PC-3 (cell line): ENCODE results near the gene AFDN. TPM values are rescaled to one million over a fixed set of nuclear protein-coding genes. Genes with fewer than 3 reads are reported as not detected.
A peak's percentile ranks its signal among the peaks of the same experiment; 100 is the strongest.

Source experiments
- ATAC-seq: fragments of 200-7000 bp; cut with Tn5 transposase; 2 replicates; pipeline ENCODE4 v1.9.1; 2020; ENCODE audit warnings: mild to moderate bottlenecking, moderate library complexity
- Bru-seq: library from RNA; stranded (reverse); fragments of 400-500 nt; gene quantifications from one replicate; lab custom pipeline; 2021; lab: Mats Ljungman, UMichigan
- BruChase-seq, 2 experiments: library from RNA; stranded (reverse); fragments of 400-500 nt; gene quantifications; one replicate each; lab custom pipeline; 2021; lab: Mats Ljungman, UMichigan
- BruUV-seq: library from RNA; stranded (reverse); fragments of 400-500 nt; replicated peaks from 2 replicates; lab custom pipeline; 2021; lab: Mats Ljungman, UMichigan
- CTCF ChIA-PET: fragments of 300-600 bp; sonication (Branson Sonifier 250); formaldehyde crosslinking; loops from one replicate; lab custom pipeline; 2022; ENCODE audit warnings: antibody characterized with exemption; lab: Charles Lee
- POLR2A ChIA-PET: fragments of 300-600 bp; sonication (Branson Sonifier 250); formaldehyde crosslinking; loops from one replicate; lab custom pipeline; 2022; ENCODE audit warnings: antibody characterized with exemption; ENCODE audit not compliant: unreplicated experiment; lab: Charles Lee
- DNase-seq: peaks from one replicate; pipeline ENCODE4 v3.0.0-alpha.2; 2015
- H2AFZ ChIP-seq: fragments of 300-600 bp; sonication (generic); 2 replicates; pipeline ENCODE4 v1.6.0; 2016; ENCODE audit warnings: antibody characterized with exemption, low read length
- H3F3A ChIP-seq: fragments of 300-600 bp; sonication (generic); one replicate; pipeline ENCODE4 v1.6.0; 2017; ENCODE audit warnings: antibody characterized with exemption, low read length, control low read depth, mild to moderate bottlenecking; ENCODE audit not compliant: unreplicated experiment
- H3K27ac ChIP-seq: fragments of 300-600 bp; sonication (generic); 2 replicates; pipeline ENCODE4 v1.5.1; 2016; ENCODE audit warnings: mild to moderate bottlenecking, low read length
- H3K27me3 ChIP-seq: fragments of 300-600 bp; sonication (generic); 2 replicates; pipeline ENCODE4 v1.6.1; 2016; ENCODE audit warnings: low read length, mixed read lengths
- H3K36me3 ChIP-seq: fragments of 300-600 bp; sonication (generic); 2 replicates; pipeline ENCODE4 v1.6.1; 2016; ENCODE audit warnings: low read depth, mixed run types, low read length, mixed read lengths
- H3K4me1 ChIP-seq: fragments of 300-600 bp; sonication (generic); 2 replicates; pipeline ENCODE4 v1.5.1; 2016; ENCODE audit warnings: low read length; ENCODE audit not compliant: insufficient read depth
- H3K4me2 ChIP-seq: fragments of 300-600 bp; sonication (generic); 2 replicates; pipeline ENCODE4 v1.6.0; 2016; ENCODE audit warnings: low read length
- H3K4me3 ChIP-seq: fragments of 300-600 bp; sonication (generic); 2 replicates; pipeline ENCODE4 v1.5.1; 2016; ENCODE audit warnings: mild to moderate bottlenecking, low read length, mixed read lengths
- H3K79me2 ChIP-seq: fragments of 300-600 bp; sonication (generic); 2 replicates; pipeline ENCODE4 v1.6.1; 2017; ENCODE audit warnings: low read length, mixed read lengths
- H3K9ac ChIP-seq: fragments of 300-600 bp; sonication (generic); 2 replicates; pipeline ENCODE4 v1.6.0; 2016; ENCODE audit warnings: mild to moderate bottlenecking, low read length
- H3K9me2 ChIP-seq: fragments of 300-600 bp; sonication (generic); replicated peaks from 2 replicates; pipeline ENCODE4 v1.6.1; 2016; ENCODE audit warnings: mixed run types, low read length, mixed read lengths
- H3K9me3 ChIP-seq: fragments of 300-600 bp; sonication (generic); 2 replicates; pipeline ENCODE4 v1.6.1; 2016; ENCODE audit warnings: low read length, mixed read lengths
- H4K20me1 ChIP-seq: fragments of 300-600 bp; sonication (generic); 2 replicates; pipeline ENCODE4 v1.6.1; 2016; ENCODE audit warnings: low read length, mixed read lengths
- CTCF ChIP-seq: fragments of 300-600 bp; sonication (generic); conservative IDR thresholded peaks from 2 replicates; pipeline ENCODE4 v1.5.1; 2017; ENCODE audit warnings: antibody characterized with exemption, low read depth, mild to moderate bottlenecking, low read length
- EZH2 ChIP-seq: fragments of 300-600 bp; sonication (generic); IDR thresholded peaks from one replicate; pipeline ENCODE4 v1.6.1; 2017; ENCODE audit warnings: antibody characterized with exemption, mild to moderate bottlenecking, low read length; ENCODE audit not compliant: unreplicated experiment
- EZH2phosphoT487 ChIP-seq: fragments of 300-600 bp; sonication (generic); IDR thresholded peaks from 2 replicates; pipeline ENCODE4 v1.6.1; 2018; ENCODE audit warnings: mild to moderate bottlenecking, antibody characterized with exemption, low read length, borderline replicate concordance
- intact Hi-C: fragments of 100-400 bp; cut with micrococcal nuclease; formaldehyde crosslinking; loops from 2 replicates; pipeline ENCODE4 v1.9.0; 2023
- long read RNA-seq: library from polyadenylated mRNA; unstranded; transcript quantifications from one replicate; pipeline ENCODE4 v2.0.0, GENCODE V29; 2021; ENCODE audit not compliant: unreplicated experiment
- total RNA-seq: library from RNA; depleted of rRNA; stranded (reverse); fragments of >200 nt; gene quantifications from 2 replicates; pipeline ENCODE4 v1.2.3, GENCODE V29; 2014; rRNA removed

Gene AFDN
- total RNA-seq (37.1 and 71.8 TPM in 2 replicates), Bru-seq, nascent RNA (percentile 73 among the genes with signal in this experiment), BruChase-seq, experiment 1, labeled RNA remaining after a 6-hour chase (percentile 72 among the genes with signal in this experiment), BruChase-seq, experiment 2, labeled RNA remaining after a 2-hour chase (percentile 75 among the genes with signal in this experiment)
- long read RNA-seq, partial matches to known transcripts, result 26 of 33 reads
- long read RNA-seq, other reads (novel, unspliced or antisense), result 2 of 33 reads

GRCh38 chr6:167826896-167827582 lies at the start of gene AFDN:
TSS of gene AFDN (plus strand) at chr6:167826911. CDS start at chr6:167827133, 222 bp downstream.
- ATAC-seq (peak; percentile 38), DNase-seq (peak; percentile 30)
- ChIA-PET POLR2A (no interaction called here), CTCF (no interaction called here)
- Histone ChIP-seq H4K20me1 (peaks cover 34% of the 10 kb centered on the region), H3K27ac (peak within 1 kb of the TSS; percentile 30), H3K9me3 (no peaks in the 10 kb centered on the region), H3K9ac (peak within 1 kb of the TSS; percentile 63), H3K4me2 (peak within 1 kb of the TSS; percentile 91), H3K4me1 (peaks cover 40% of the 10 kb centered on the region), H2AFZ (peak within 1 kb of the TSS; percentile 96), H3K4me3 (peak within 1 kb of the TSS; percentile 85), H3F3A (no peaks in the 10 kb centered on the region), H3K79me2 (peaks cover 46% of the 10 kb centered on the region), H3K9me2 (no peaks in the 10 kb centered on the region), H3K27me3 (no peaks in the 10 kb centered on the region), H3K36me3 (no peaks in the 10 kb centered on the region)
- TF ChIP-seq CTCF (no peak), EZH2phosphoT487 (no peak), EZH2 (no peak)
- intact Hi-C loops, result no loop called here
- BruUV-seq, result no TSS peak

- CTCF ChIA-PET, result no interaction called here
- no peaks in the 10 kb centered on the region for H3K36me3 ChIP-seq
- H3K4me1 ChIP-seq, result no peaks in the 10 kb centered on the region
- no peak overlapping the region for H3K4me2 ChIP-seq
- no peak for DNase-seq
- no TSS peak for BruUV-seq
- H3K27ac ChIP-seq, result no peak overlapping the region
- intact Hi-C loops, result no loop called here
- no peaks in the 10 kb centered on the region for H3K9me3 ChIP-seq
- TF ChIP-seq EZH2 (no peak), CTCF (no peak), EZH2phosphoT487 (no peak)
- no peak overlapping the region for H3K4me3 ChIP-seq
- no peaks in the 10 kb centered on the region for H3K79me2 ChIP-seq
- no peak overlapping the region for H2AFZ ChIP-seq
- POLR2A ChIA-PET, result no interaction called here
- H3F3A ChIP-seq, result no peaks in the 10 kb centered on the region
- H4K20me1 ChIP-seq, result no peaks in the 10 kb centered on the region
- ATAC-seq, result no peak; the same call in 1 of the 2 replicates
- H3K27me3 ChIP-seq, result no peaks in the 10 kb centered on the region
- H3K9ac ChIP-seq, result no peak overlapping the region
- no peaks in the 10 kb centered on the region for H3K9me2 ChIP-seq
Observed at GRCh38 chr6:167778497-167779128, 48.1 kb upstream of the AFDN start.
